ENCODE results near the gene TGFBR3L. TPM values are rescaled to one million over a fixed set of nuclear protein-coding genes. Genes with fewer than 3 reads are reported as not detected.
A peak's percentile ranks its signal among the peaks of the same experiment; 100 is the strongest.

TGFBR3L gene
- total and polyA plus RNA-seq, 2 donors (not counting 3 experiments of a cell fraction or from before 2014, with no cell fraction given), result 0.35 TPM; not detected in 1

- Histone ChIP-seq H3K27me3 (ENCODE audit: control insufficient read depth in 2 of 2, insufficient read depth in 2 of 2, low read length in 2 of 2) (peaks cover 18 to 24% of the 10 kb centered on the region in 2 experiments), H3K9ac (replicated peaks; ENCODE audit: extremely low read depth, insufficient read depth, low read length) (no peak overlapping the region)
- BruUV-seq (replicated peaks), result no TSS peak
Measured at GRCh38 chr19:7869910-7870511, 44.6 kb upstream of the TGFBR3L start.

More at GRCh38 chr19:7869910-7870511, 44.6 kb upstream of the TGFBR3L start:
- peak overlapping the region; percentile 54 for H3K4me2 ChIP-seq (ENCODE audit: insufficient read depth, low read length)
- ChIA-PET CTCF (interaction anchor here (0.9 to 2.0 kb wide), 26 partner anchors 8 to 347 kb away, joined by 3 to 27 read pairs (median 6); partner anchors contain the start of genes LRRC8E, MAP2K7, MCOLN1 and SNAPC2), POLR2A (interaction anchor here (0.6 kb wide), 1 partner anchor 477 kb away, joined by 8 read pairs; no protein-coding TSS in a partner anchor)
- no peaks in the 10 kb centered on the region for H3K36me3 ChIP-seq (ENCODE audit: control insufficient read depth in 2 of 2, extremely low read depth in 1 of 2, insufficient read depth in 2 of 2, low read length in 2 of 2)
- no peak for FAIRE-seq
- dilution Hi-C loops (cut with MboI; ENCODE audit: extremely low pct_ligation_motif_present, low sequenced_read_pairs), result no loop called here
- DNase-seq (ENCODE audit: low read depth, low spot score), result peak; percentile 33
- H3K9me1 ChIP-seq (replicated peaks; ENCODE audit: control insufficient read depth, extremely low read depth, insufficient read depth, low read length), result no peaks in the 10 kb centered on the region
- no peak for TF ChIP-seq MAX (IDR thresholded peaks at IDR 0.05; ENCODE audit: insufficient read depth, insufficient read length)
- TF ChIP-seq, protein P1, sequence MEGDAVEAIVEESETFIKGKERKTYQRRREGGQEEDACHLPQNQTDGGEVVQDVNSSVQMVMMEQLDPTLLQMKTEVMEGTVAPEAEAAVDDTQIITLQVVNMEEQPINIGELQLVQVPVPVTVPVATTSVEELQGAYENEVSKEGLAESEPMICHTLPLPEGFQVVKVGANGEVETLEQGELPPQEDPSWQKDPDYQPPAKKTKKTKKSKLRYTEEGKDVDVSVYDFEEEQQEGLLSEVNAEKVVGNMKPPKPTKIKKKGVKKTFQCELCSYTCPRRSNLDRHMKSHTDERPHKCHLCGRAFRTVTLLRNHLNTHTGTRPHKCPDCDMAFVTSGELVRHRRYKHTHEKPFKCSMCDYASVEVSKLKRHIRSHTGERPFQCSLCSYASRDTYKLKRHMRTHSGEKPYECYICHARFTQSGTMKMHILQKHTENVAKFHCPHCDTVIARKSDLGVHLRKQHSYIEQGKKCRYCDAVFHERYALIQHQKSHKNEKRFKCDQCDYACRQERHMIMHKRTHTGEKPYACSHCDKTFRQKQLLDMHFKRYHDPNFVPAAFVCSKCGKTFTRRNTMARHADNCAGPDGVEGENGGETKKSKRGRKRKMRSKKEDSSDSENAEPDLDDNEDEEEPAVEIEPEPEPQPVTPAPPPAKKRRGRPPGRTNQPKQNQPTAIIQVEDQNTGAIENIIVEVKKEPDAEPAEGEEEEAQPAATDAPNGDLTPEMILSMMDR (IDR thresholded peaks at IDR 0.05; ENCODE audit: extremely low read depth in 1 of 2, insufficient read depth in 1 of 2, low read depth in 1 of 2, low read length in 2 of 2), result no peak
- no peak for TF ChIP-seq GATA2 (IDR thresholded peaks at IDR 0.05; ENCODE audit: insufficient read depth, insufficient read length, low read depth, low read length)
- TF ChIP-seq EZH2 (IDR thresholded peaks at IDR 0.05; ENCODE audit: borderline replicate concordance, low read depth, low read length, severe bottlenecking), result no peak
- no peak for TF ChIP-seq FOS (IDR thresholded peaks at IDR 0.05; ENCODE audit: borderline replicate concordance, insufficient read depth, low read length)
- no peak for TF ChIP-seq POLR2AphosphoS5 (IDR thresholded peaks at IDR 0.05; ENCODE audit: insufficient read depth, low read depth, low read length)
- TF ChIP-seq POLR2A (IDR thresholded peaks at IDR 0.05; ENCODE audit: low read depth, low read length), result no peak
- no peak for TF ChIP-seq MYC (IDR thresholded peaks at IDR 0.05; ENCODE audit: low read depth, low read length)
- no peak for TF ChIP-seq JUN (IDR thresholded peaks at IDR 0.05; ENCODE audit: borderline replicate concordance, insufficient read depth, insufficient read length, low read depth)
- no peaks in the 10 kb centered on the region for H3K9me3 ChIP-seq (replicated peaks; ENCODE audit: control insufficient read depth, insufficient read depth, low read length)
- H3K27ac ChIP-seq (ENCODE audit: insufficient read depth, low read depth, low read length), result no peak overlapping the region
- no peaks in the 10 kb centered on the region for H4K20me1 ChIP-seq (replicated peaks; ENCODE audit: control insufficient read depth, extremely low read depth, insufficient read depth, low read length)
- H3K4me3 ChIP-seq (replicated peaks in 1 of 3; ENCODE audit: insufficient read depth in 1 of 3, low read depth in 1 of 3, low read length in 3 of 3), result no peak overlapping the region
- H3K4me1 ChIP-seq (ENCODE audit: control insufficient read depth, extremely low read depth, insufficient read depth, low read length), result peaks cover 7% of the 10 kb centered on the region
- peak overlapping the region; percentile 87 for H2AFZ ChIP-seq (ENCODE audit: low read depth, low read length)
- intact Hi-C loops (cut with micrococcal nuclease), result loop anchor here (1.0 to 5.0 kb wide), 3 partner anchors 33 to 51 kb away; partner anchors contain the start of genes EVI5L, MAP2K7 and SNAPC2
- no peaks in the 10 kb centered on the region for H3K79me2 ChIP-seq (ENCODE audit: control insufficient read depth, insufficient read depth, low read length)
